Right lobe of liver (tissue), 4 donors: ENCODE measurements around the gene CACNA2D1.

Experiments
- CTCF ChIP-seq, 4 donors: fragments of 200-600 bp in 3 of 4; fragments of 450-650 bp in 1 of 4; IDR thresholded peaks; one replicate each; pipeline versions ENCODE4 v1.5.1 to v1.8.0; 2016 to 2022; ENCODE audit warnings: antibody characterized with exemption in 4 of 4, mild to moderate bottlenecking in 2 of 4
- POLR2A ChIP-seq: fragments of 450-650 bp; IDR thresholded peaks from one replicate; pipeline ENCODE4 v1.6.1; 2017; ENCODE audit warnings: antibody characterized with exemption, mild to moderate bottlenecking
- donor health status: DM: no; HTN: no; CAD: no.
- donor health status: DM: no; HTN: no; CAD: no.
- donor health status: DM: no; HTN: yes; CAD: no.

GRCh38 chr7:82291931-82292330 lies 151.6 kb downstream of the CACNA2D1 start:
- TF ChIP-seq CTCF (IDR thresholded peaks at IDR 0.05) (no peak), POLR2A (no peak)
